GM23338 (cell line): Measurements from ENCODE around the gene PDE4D. TPM values are rescaled to one million over a fixed set of nuclear protein-coding genes. Genes with fewer than 3 reads are reported as not detected.

Experiments used
- ATAC-seq: fragments of 200-7000 bp; cut with Tn5 transposase; 3 replicates; pipeline ENCODE4 v1.9.1; 2020
- DNase-seq: peaks from one replicate; pipeline ENCODE4 v3.0.0-alpha.2; 2015; ENCODE audit warnings: low spot score
- H2AFZ ChIP-seq: fragments of 200-600 bp; sonication (generic); 2 replicates; pipeline ENCODE4 v1.8.0; 2016; ENCODE audit warnings: antibody characterized with exemption, mild to moderate bottlenecking, moderate library complexity
- H3F3A ChIP-seq: fragments of 200-600 bp; sonication (generic); replicated peaks from 2 replicates; pipeline ENCODE4 v1.8.0; 2017; ENCODE audit warnings: antibody characterized with exemption, mixed run types, low read depth
- H3K27ac ChIP-seq: fragments of 200-600 bp; sonication (generic); 2 replicates; pipeline ENCODE4 v1.6.1; 2016; ENCODE audit warnings: low read depth
- H3K27me3 ChIP-seq: fragments of 200-600 bp; sonication (generic); 2 replicates; pipeline ENCODE4 v1.8.0; 2016; ENCODE audit warnings: mild to moderate bottlenecking, mixed run types, moderate library complexity; ENCODE audit not compliant: insufficient read depth
- H3K36me3 ChIP-seq: fragments of 200-600 bp; sonication (generic); 2 replicates; pipeline ENCODE4 v1.8.0; 2016; ENCODE audit warnings: mild to moderate bottlenecking; ENCODE audit not compliant: insufficient read depth
- H3K4me1 ChIP-seq: fragments of 200-600 bp; sonication (generic); 2 replicates; pipeline ENCODE4 v1.8.0; 2016; ENCODE audit warnings: mild to moderate bottlenecking, moderate library complexity; ENCODE audit not compliant: insufficient read depth
- H3K4me2 ChIP-seq: fragments of 200-600 bp; sonication (generic); 2 replicates; pipeline ENCODE4 v1.7.1; 2017; ENCODE audit warnings: mixed run types
- H3K4me3 ChIP-seq: fragments of 200-600 bp; sonication (generic); 2 replicates; pipeline ENCODE4 v1.6.1; 2016; ENCODE audit warnings: mixed run types
- H3K79me2 ChIP-seq: fragments of 200-600 bp; sonication (generic); replicated peaks from 2 replicates; pipeline ENCODE4 v1.8.0; 2017; ENCODE audit warnings: mild to moderate bottlenecking; ENCODE audit not compliant: insufficient read depth
- H3K9me2 ChIP-seq: fragments of 200-600 bp; sonication (generic); 2 replicates; pipeline ENCODE4 v1.8.0; 2017; ENCODE audit not compliant: insufficient read depth
- H4K20me1 ChIP-seq: fragments of 200-600 bp; sonication (generic); replicated peaks from 2 replicates; pipeline ENCODE4 v1.8.0; 2017; ENCODE audit warnings: mild to moderate bottlenecking; ENCODE audit not compliant: insufficient read depth
- H3K27ac Mint-ChIP-seq: 2 replicates; pipeline ENCODE4 v1.8.0; 2020; ENCODE audit warnings: inconsistent platforms, mild to moderate bottlenecking, moderate library complexity, mixed read lengths
- H3K27me3 Mint-ChIP-seq: 3 replicates; pipeline ENCODE4 v1.8.0; 2022; ENCODE audit warnings: low read depth, mild to moderate bottlenecking, moderate library complexity, mixed read lengths, inconsistent platforms; ENCODE audit not compliant: insufficient read depth, poor library complexity
- H3K36me3 Mint-ChIP-seq: 3 replicates; pipeline ENCODE4 v1.8.0; 2021; ENCODE audit warnings: low read depth, mild to moderate bottlenecking, inconsistent platforms, moderate library complexity, mixed read lengths
- H3K4me1 Mint-ChIP-seq: 3 replicates; pipeline ENCODE4 v1.8.0; 2020; ENCODE audit warnings: mild to moderate bottlenecking, inconsistent platforms, mixed read lengths
- H3K4me3 Mint-ChIP-seq: 3 replicates; pipeline ENCODE4 v1.8.0; 2021; ENCODE audit warnings: moderate library complexity, mild to moderate bottlenecking, inconsistent platforms, mixed read lengths
- H3K9me3 Mint-ChIP-seq: 3 replicates; pipeline ENCODE4 v1.8.0; 2020; ENCODE audit warnings: moderate library complexity, mild to moderate bottlenecking, inconsistent platforms, mixed read lengths
- CREB1 ChIP-seq: fragments of 250-450 bp; sonication (Bioruptor Pico); IDR thresholded peaks from 2 replicates; pipeline ENCODE4 v1.5.0; 2020; ENCODE audit warnings: low read depth, mild to moderate bottlenecking, moderate library complexity
- CTCF ChIP-seq, 2 experiments: fragments of 200-600 bp in 1 of 2; sonication (generic) in 1 of 2; conservative IDR thresholded peaks; 2 replicates each; pipeline versions ENCODE4 v1.5.1 to v1.6.1; 2016 to 2017; ENCODE audit warnings: antibody characterized with exemption in 2 of 2, low read depth in 2 of 2, mild to moderate bottlenecking in 2 of 2, moderate library complexity in 1 of 2
- EZH2 ChIP-seq: fragments of 200-600 bp; sonication (generic); IDR thresholded peaks from one replicate; pipeline ENCODE4 v1.8.0; 2017; ENCODE audit warnings: antibody characterized with exemption, mild to moderate bottlenecking, low read depth; ENCODE audit not compliant: unreplicated experiment
- EZH2phosphoT487 ChIP-seq: fragments of 200-600 bp; sonication (generic); IDR thresholded peaks from one replicate; pipeline ENCODE4 v1.8.1; 2018; ENCODE audit warnings: antibody characterized with exemption; ENCODE audit not compliant: unreplicated experiment
- JUNB ChIP-seq: IDR thresholded peaks from one replicate; pipeline ENCODE4 v1.6.1; 2016; ENCODE audit warnings: antibody characterized with exemption; ENCODE audit not compliant: unreplicated experiment
- NANOG ChIP-seq: IDR thresholded peaks from 2 replicates; pipeline ENCODE4 v1.6.1; 2016; ENCODE audit warnings: antibody characterized with exemption, borderline replicate concordance
- STAT1 ChIP-seq: IDR thresholded peaks from one replicate; pipeline ENCODE4 v1.6.1; 2016; ENCODE audit warnings: antibody characterized with exemption; ENCODE audit not compliant: unreplicated experiment
- ZNF114 ChIP-seq: fragments of 250-450 bp; sonication (Bioruptor Pico); IDR thresholded peaks from 2 replicates; pipeline ENCODE4 v1.5.0; 2020; ENCODE audit warnings: mild to moderate bottlenecking, moderate library complexity
- ZNF462 ChIP-seq: fragments of 250-450 bp; sonication (Bioruptor Pico); IDR thresholded peaks from 2 replicates; pipeline ENCODE4 v1.5.0; 2020; ENCODE audit warnings: mild to moderate bottlenecking, moderate library complexity
- polyA plus RNA-seq: library from polyadenylated mRNA; unstranded; fragments of >200 nt; fragmentation: Nextera tagmentation; extraction: Ambion mirVana; gene quantifications from 2 replicates; pipeline ENCODE4 v1.2.1, GENCODE V29; 2016
- total RNA-seq: library from RNA; depleted of rRNA; stranded (reverse); fragments of >200 nt; shearing (Covaris generic); gene quantifications from 2 replicates; pipeline ENCODE4 v1.2.3, GENCODE V29; 2014

The PDE4D gene
- total and polyA plus RNA-seq, 2 experiments from 2014 or later = 2.1 to 4.7 TPM

- TF ChIP-seq ZNF462 (CRISPR knock-in tag) (no peak), ZNF114 (CRISPR knock-in tag) (no peak), CREB1 (CRISPR knock-in tag) (no peak)
Observed at GRCh38 chr5:59501316-59501715, 392.2 kb downstream of the PDE4D start (continued).

- no peaks in the 10 kb centered on the region for H3K79me2 ChIP-seq
- no peak for TF ChIP-seq ZNF462 (CRISPR knock-in tag)
- no peak for TF ChIP-seq EZH2phosphoT487
- TF ChIP-seq STAT1 = no peak
- TF ChIP-seq NANOG = no peak
- TF ChIP-seq JUNB = no peak
- TF ChIP-seq EZH2 = no peak
- TF ChIP-seq CTCF (conservative IDR thresholded peaks at IDR 0.05; ENCODE audit: low read depth in 2 of 2) = no peak
Observed at GRCh38 chr5:59500014-59500413, 393.5 kb downstream of the PDE4D start.

More at GRCh38 chr5:59500014-59500413, 393.5 kb downstream of the PDE4D start:
- Mint-ChIP-seq H3K27ac (no peak overlapping the region), H3K36me3 (peaks cover 2% of the 10 kb centered on the region; the same call in 1 of the 3 replicates), H3K4me1 (peaks cover 2% of the 10 kb centered on the region; the same call in 2 of the 3 replicates), H3K9me3 (peaks cover 4% of the 10 kb centered on the region; the same call in 1 of the 3 replicates), H3K4me3 (no peak overlapping the region), H3K27me3 (no peaks in the 10 kb centered on the region)
- Histone ChIP-seq H3K27ac (no peak overlapping the region), H3K4me2 (no peak overlapping the region), H2AFZ (no peak overlapping the region), H4K20me1 (no peaks in the 10 kb centered on the region), H3K4me3 (no peak overlapping the region), H3K36me3 (no peaks in the 10 kb centered on the region), H3K27me3 (no peaks in the 10 kb centered on the region), H3K9me2 (no peaks in the 10 kb centered on the region), H3K4me1 (no peaks in the 10 kb centered on the region), H3F3A (no peaks in the 10 kb centered on the region)
- ATAC-seq (no peak), DNase-seq (no peak)
